Astrocyte (in vitro differentiated cells and primary cell): ENCODE results near the gene SSTR4.

Experiments
- EZH2 ChIP-seq: IDR thresholded peaks from 2 replicates; pipeline ENCODE4 v1.6.1; 2012; ENCODE audit warnings: mild to moderate bottlenecking, low read length, inconsistent platforms; ENCODE audit not compliant: insufficient read depth
- TF ChIP-seq, protein P1 (sequence below): IDR thresholded peaks from 2 replicates; pipeline ENCODE4 v1.5.1; 2011; ENCODE audit warnings: low read depth, mild to moderate bottlenecking, inconsistent platforms, low read length, moderate library complexity; ENCODE audit not compliant: insufficient read depth

GRCh38 chr20:23084845-23085365 lies 49.8 kb downstream of the SSTR4 start:
- TF ChIP-seq, protein P1, sequence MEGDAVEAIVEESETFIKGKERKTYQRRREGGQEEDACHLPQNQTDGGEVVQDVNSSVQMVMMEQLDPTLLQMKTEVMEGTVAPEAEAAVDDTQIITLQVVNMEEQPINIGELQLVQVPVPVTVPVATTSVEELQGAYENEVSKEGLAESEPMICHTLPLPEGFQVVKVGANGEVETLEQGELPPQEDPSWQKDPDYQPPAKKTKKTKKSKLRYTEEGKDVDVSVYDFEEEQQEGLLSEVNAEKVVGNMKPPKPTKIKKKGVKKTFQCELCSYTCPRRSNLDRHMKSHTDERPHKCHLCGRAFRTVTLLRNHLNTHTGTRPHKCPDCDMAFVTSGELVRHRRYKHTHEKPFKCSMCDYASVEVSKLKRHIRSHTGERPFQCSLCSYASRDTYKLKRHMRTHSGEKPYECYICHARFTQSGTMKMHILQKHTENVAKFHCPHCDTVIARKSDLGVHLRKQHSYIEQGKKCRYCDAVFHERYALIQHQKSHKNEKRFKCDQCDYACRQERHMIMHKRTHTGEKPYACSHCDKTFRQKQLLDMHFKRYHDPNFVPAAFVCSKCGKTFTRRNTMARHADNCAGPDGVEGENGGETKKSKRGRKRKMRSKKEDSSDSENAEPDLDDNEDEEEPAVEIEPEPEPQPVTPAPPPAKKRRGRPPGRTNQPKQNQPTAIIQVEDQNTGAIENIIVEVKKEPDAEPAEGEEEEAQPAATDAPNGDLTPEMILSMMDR = no peak
- TF ChIP-seq EZH2 = no peak
